ENCODE data around the gene PI4K2B.

PI4K2B gene

GRCh38 chr4:25198713-25199112 is 35.1 kb upstream of the PI4K2B start:
- H4K20me1 ChIP-seq (ENCODE audit: control insufficient read depth, insufficient read depth, low read depth, low read length) = no peaks in the 10 kb centered on the region
- H3K4me1 ChIP-seq (ENCODE audit: control insufficient read depth, low read length) = no peaks in the 10 kb centered on the region
- no peaks in the 10 kb centered on the region for H3K79me2 ChIP-seq (ENCODE audit: control insufficient read depth, low read length)
- TF ChIP-seq EZH2phosphoT487 (IDR thresholded peaks at IDR 0.05; ENCODE audit: borderline replicate concordance, low read length) (no peak), CTCF (IDR thresholded peaks at IDR 0.05; ENCODE audit: low read depth, low read length, poor library complexity, severe bottlenecking) (no peak)
- no peaks in the 10 kb centered on the region for H3K27me3 ChIP-seq (ENCODE audit: control insufficient read depth, low read length)
- H3K9me3 ChIP-seq (ENCODE audit: control insufficient read depth, insufficient read depth, low read length) = no peaks in the 10 kb centered on the region
- no peaks in the 10 kb centered on the region for H3K9me2 ChIP-seq (replicated peaks; ENCODE audit: control insufficient read depth, low read length)
- no peak overlapping the region for H3K4me3 ChIP-seq (ENCODE audit: low read length)
- no peak overlapping the region for H3K4me2 ChIP-seq (ENCODE audit: low read length)
- no peaks in the 10 kb centered on the region for H3K36me3 ChIP-seq (ENCODE audit: control insufficient read depth, low read length)
- no peak overlapping the region for H3K27ac ChIP-seq (ENCODE audit: low read depth, low read length)
- H3F3A ChIP-seq (ENCODE audit: control insufficient read depth, insufficient read depth) = no peaks in the 10 kb centered on the region

GRCh38 chr4:25207997-25208396 is 25.8 kb upstream of the PI4K2B start:
- Histone ChIP-seq H3F3A (ENCODE audit: control insufficient read depth, insufficient read depth) (no peaks in the 10 kb centered on the region), H3K4me2 (ENCODE audit: low read length) (no peak overlapping the region), H3K27ac (ENCODE audit: low read depth, low read length) (no peak overlapping the region), H3K4me1 (ENCODE audit: control insufficient read depth, low read length) (no peaks in the 10 kb centered on the region), H3K27me3 (ENCODE audit: control insufficient read depth, low read length) (no peaks in the 10 kb centered on the region), H4K20me1 (ENCODE audit: control insufficient read depth, insufficient read depth, low read depth, low read length) (no peaks in the 10 kb centered on the region), H3K9me3 (ENCODE audit: control insufficient read depth, insufficient read depth, low read length) (no peaks in the 10 kb centered on the region), H3K4me3 (ENCODE audit: low read length) (no peak overlapping the region), H3K79me2 (ENCODE audit: control insufficient read depth, low read length) (no peaks in the 10 kb centered on the region), H3K36me3 (ENCODE audit: control insufficient read depth, low read length) (no peaks in the 10 kb centered on the region), H3K9me2 (replicated peaks; ENCODE audit: control insufficient read depth, low read length) (no peaks in the 10 kb centered on the region)
- TF ChIP-seq CTCF (IDR thresholded peaks at IDR 0.05; ENCODE audit: low read depth, low read length, poor library complexity, severe bottlenecking) (no peak), EZH2phosphoT487 (IDR thresholded peaks at IDR 0.05; ENCODE audit: borderline replicate concordance, low read length) (no peak)

GRCh38 chr4:25209702-25210101 is 24.1 kb upstream of the PI4K2B start:
- Histone ChIP-seq H3K4me1 (ENCODE audit: control insufficient read depth, low read length) (no peaks in the 10 kb centered on the region), H3K9me3 (ENCODE audit: control insufficient read depth, insufficient read depth, low read length) (no peaks in the 10 kb centered on the region), H3K79me2 (ENCODE audit: control insufficient read depth, low read length) (no peaks in the 10 kb centered on the region), H4K20me1 (ENCODE audit: control insufficient read depth, insufficient read depth, low read depth, low read length) (no peaks in the 10 kb centered on the region), H3K36me3 (ENCODE audit: control insufficient read depth, low read length) (no peaks in the 10 kb centered on the region), H3F3A (ENCODE audit: control insufficient read depth, insufficient read depth) (no peaks in the 10 kb centered on the region), H3K4me3 (ENCODE audit: low read length) (no peak overlapping the region), H3K9me2 (replicated peaks; ENCODE audit: control insufficient read depth, low read length) (no peaks in the 10 kb centered on the region), H3K27ac (ENCODE audit: low read depth, low read length) (no peak overlapping the region), H3K4me2 (ENCODE audit: low read length) (no peak overlapping the region), H3K27me3 (ENCODE audit: control insufficient read depth, low read length) (no peaks in the 10 kb centered on the region)
- TF ChIP-seq CTCF (IDR thresholded peaks at IDR 0.05; ENCODE audit: low read depth, low read length, poor library complexity, severe bottlenecking) (no peak), EZH2phosphoT487 (IDR thresholded peaks at IDR 0.05; ENCODE audit: borderline replicate concordance, low read length) (no peak)

GRCh38 chr4:25211721-25212120 is 22.1 kb upstream of the PI4K2B start:
- Histone ChIP-seq H3K9me2 (replicated peaks; ENCODE audit: control insufficient read depth, low read length) (no peaks in the 10 kb centered on the region), H3F3A (ENCODE audit: control insufficient read depth, insufficient read depth) (no peaks in the 10 kb centered on the region), H3K27me3 (ENCODE audit: control insufficient read depth, low read length) (no peaks in the 10 kb centered on the region), H3K4me2 (ENCODE audit: low read length) (no peak overlapping the region), H3K36me3 (ENCODE audit: control insufficient read depth, low read length) (no peaks in the 10 kb centered on the region), H3K4me3 (ENCODE audit: low read length) (no peak overlapping the region), H4K20me1 (ENCODE audit: control insufficient read depth, insufficient read depth, low read depth, low read length) (no peaks in the 10 kb centered on the region), H3K79me2 (ENCODE audit: control insufficient read depth, low read length) (no peaks in the 10 kb centered on the region), H3K9me3 (ENCODE audit: control insufficient read depth, insufficient read depth, low read length) (no peaks in the 10 kb centered on the region), H3K4me1 (ENCODE audit: control insufficient read depth, low read length) (no peaks in the 10 kb centered on the region), H3K27ac (ENCODE audit: low read depth, low read length) (no peak overlapping the region)
- TF ChIP-seq EZH2phosphoT487 (IDR thresholded peaks at IDR 0.05; ENCODE audit: borderline replicate concordance, low read length) = no peak
- TF ChIP-seq CTCF (IDR thresholded peaks at IDR 0.05; ENCODE audit: low read depth, low read length, poor library complexity, severe bottlenecking) = no peak

Data from DOHH2 (cell line).